IPS-15b (cell line): Measurements from ENCODE around the gene POU6F2.

Source experiments
- H3K27me3 ChIP-seq: one replicate; pipeline ENCODE4 v1.6.1; 2013; ENCODE audit warnings: low read length; ENCODE audit not compliant: control insufficient read depth, insufficient read depth
- H3K36me3 ChIP-seq: one replicate; pipeline ENCODE4 v1.6.1; 2013; ENCODE audit warnings: low read length; ENCODE audit not compliant: control insufficient read depth, insufficient read depth
- H3K4me1 ChIP-seq: one replicate; pipeline ENCODE4 v1.6.1; 2013; ENCODE audit warnings: mild to moderate bottlenecking, low read length; ENCODE audit not compliant: control insufficient read depth, insufficient read depth
- H3K4me3 ChIP-seq: one replicate; pipeline ENCODE4 v1.5.1; 2013; ENCODE audit warnings: low read depth, low read length
- H3K9ac ChIP-seq: one replicate; pipeline ENCODE4 v1.6.1; 2013; ENCODE audit warnings: low read depth, mild to moderate bottlenecking, low read length
- H3K9me3 ChIP-seq: one replicate; pipeline ENCODE4 v1.6.1; 2013; ENCODE audit warnings: mild to moderate bottlenecking, low read length; ENCODE audit not compliant: control insufficient read depth, insufficient read depth

POU6F2 gene

DNA sequence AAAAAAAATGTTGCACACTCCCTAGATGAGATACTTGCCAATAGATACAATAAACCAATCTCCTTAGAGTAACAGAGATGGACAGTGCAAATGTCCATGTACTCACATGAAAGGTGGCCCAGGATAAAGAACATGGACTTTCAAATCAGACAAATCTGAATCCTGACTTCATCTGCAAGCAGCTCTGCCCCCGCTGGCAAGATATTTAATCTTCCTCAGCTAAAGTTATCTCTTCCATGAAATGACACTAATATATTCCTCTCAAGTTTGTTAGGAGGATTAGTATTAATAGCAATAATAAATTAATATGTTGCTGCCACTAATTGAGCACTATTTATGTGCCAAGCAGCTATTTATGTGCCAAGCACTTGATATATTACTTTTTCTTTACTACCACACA, 439.9 kb downstream of the POU6F2 start:
- Histone ChIP-seq H3K27me3 (no peaks in the 10 kb centered on the region), H3K9ac (no peak overlapping the region), H3K4me1 (no peaks in the 10 kb centered on the region), H3K4me3 (no peak overlapping the region), H3K9me3 (no peaks in the 10 kb centered on the region), H3K36me3 (no peaks in the 10 kb centered on the region)

GRCh38 chr7:39421251-39421650, 443.5 kb downstream of the POU6F2 start:
- H3K27me3 ChIP-seq: no peaks in the 10 kb centered on the region
- H3K36me3 ChIP-seq: no peaks in the 10 kb centered on the region
- H3K9ac ChIP-seq: no peak overlapping the region
- no peak overlapping the region for H3K4me3 ChIP-seq
- H3K9me3 ChIP-seq: no peaks in the 10 kb centered on the region
- H3K4me1 ChIP-seq: no peaks in the 10 kb centered on the region

GRCh38 chr7:39421661-39422060, 444.0 kb downstream of the POU6F2 start:
- H3K36me3 ChIP-seq: no peaks in the 10 kb centered on the region
- no peak overlapping the region for H3K9ac ChIP-seq
- H3K27me3 ChIP-seq: no peaks in the 10 kb centered on the region
- no peaks in the 10 kb centered on the region for H3K4me1 ChIP-seq
- H3K4me3 ChIP-seq: no peak overlapping the region
- H3K9me3 ChIP-seq: no peaks in the 10 kb centered on the region

DNA sequence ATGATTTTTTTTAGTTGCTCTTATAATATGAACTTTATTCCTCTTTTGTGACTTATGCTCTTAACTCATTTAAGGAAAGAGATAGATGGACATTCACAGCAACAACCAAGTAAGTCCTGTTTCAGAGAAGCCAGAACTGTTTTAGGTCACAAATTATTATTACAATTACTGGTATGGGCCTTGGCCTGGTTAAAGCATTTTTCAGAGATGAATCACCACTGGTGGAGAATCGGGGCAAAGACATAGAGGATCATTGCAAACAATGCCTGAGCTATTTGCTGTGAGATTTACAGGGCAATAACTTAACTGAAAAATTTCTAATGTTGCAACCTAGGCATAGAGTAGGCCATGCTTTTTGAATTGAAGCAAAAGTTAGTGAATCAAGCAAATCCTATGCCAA, 450.5 kb downstream of the POU6F2 start:
- Histone ChIP-seq H3K36me3 (no peaks in the 10 kb centered on the region), H3K9me3 (no peaks in the 10 kb centered on the region), H3K27me3 (no peaks in the 10 kb centered on the region), H3K4me1 (peaks cover 2% of the 10 kb centered on the region), H3K9ac (no peak overlapping the region), H3K4me3 (no peak overlapping the region)

GRCh38 chr7:39429421-39429820, 451.7 kb downstream of the POU6F2 start:
- Histone ChIP-seq H3K9me3 (no peaks in the 10 kb centered on the region), H3K9ac (no peak overlapping the region), H3K4me1 (peaks cover 2% of the 10 kb centered on the region), H3K36me3 (no peaks in the 10 kb centered on the region), H3K4me3 (no peak overlapping the region), H3K27me3 (no peaks in the 10 kb centered on the region)

DNA sequence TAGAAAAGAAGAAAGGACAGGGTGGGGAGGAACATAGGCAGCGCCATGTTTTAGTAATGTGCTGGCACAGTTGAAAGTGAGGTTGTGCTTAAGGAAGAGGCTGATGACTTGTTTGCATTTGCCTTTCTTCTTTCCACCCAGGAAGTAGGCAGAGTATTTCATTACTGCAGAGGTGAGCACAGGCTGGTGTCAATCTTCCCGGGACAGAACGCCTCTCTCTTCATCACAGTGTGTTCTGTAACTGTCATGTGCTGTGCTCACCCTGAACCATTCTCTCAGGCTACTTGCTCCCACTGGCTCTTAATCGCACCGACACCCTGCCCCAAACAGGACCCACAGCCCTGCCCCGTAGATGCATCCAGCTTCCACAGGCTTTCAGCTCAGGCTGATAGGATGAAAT, 452.7 kb downstream of the POU6F2 start:
- H3K27me3 ChIP-seq: no peaks in the 10 kb centered on the region
- no peak overlapping the region for H3K4me3 ChIP-seq
- H3K4me1 ChIP-seq: peaks cover 2% of the 10 kb centered on the region
- H3K9ac ChIP-seq: no peak overlapping the region
- H3K9me3 ChIP-seq: no peaks in the 10 kb centered on the region
- H3K36me3 ChIP-seq: no peaks in the 10 kb centered on the region

DNA sequence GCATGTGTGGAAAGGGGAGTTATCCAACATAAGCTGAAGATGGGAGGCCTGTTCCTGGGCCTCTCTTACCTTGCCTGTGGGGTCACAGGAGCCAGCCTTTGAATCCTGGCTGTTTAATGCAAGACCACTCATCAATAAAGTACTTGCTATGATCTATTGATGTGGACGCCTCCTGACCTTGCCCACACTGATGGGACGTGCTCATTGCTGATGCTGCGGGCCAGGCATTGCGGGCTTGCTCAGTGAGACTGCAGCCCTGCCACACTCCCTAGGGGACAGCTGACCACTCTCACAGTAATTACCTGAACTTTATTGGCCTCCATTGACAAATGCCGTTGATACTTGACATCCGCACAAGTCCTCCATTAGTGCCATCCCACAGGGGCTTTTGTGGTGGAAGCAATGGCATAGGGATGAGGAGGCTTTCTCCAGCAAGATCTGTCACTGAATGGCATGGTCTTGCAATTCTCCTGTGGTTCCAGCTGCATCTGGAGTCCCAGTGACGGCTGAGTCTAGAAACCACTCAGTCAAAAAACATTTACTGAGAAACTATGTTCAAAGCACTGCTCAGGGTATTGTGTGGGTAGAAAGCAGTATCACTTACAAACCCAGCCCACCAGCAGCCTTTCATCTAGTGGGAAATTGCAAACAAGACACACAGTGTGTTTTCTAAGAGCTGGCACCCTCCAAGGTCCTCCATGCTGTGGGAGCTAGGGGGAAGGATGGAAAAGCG, 453.4 kb downstream of the POU6F2 start:
- Histone ChIP-seq H3K27me3 (no peaks in the 10 kb centered on the region), H3K9me3 (no peaks in the 10 kb centered on the region), H3K36me3 (no peaks in the 10 kb centered on the region), H3K4me1 (peaks cover 2% of the 10 kb centered on the region), H3K9ac (no peak overlapping the region), H3K4me3 (no peak overlapping the region)

- peaks cover 2% of the 10 kb centered on the region for H3K4me1 ChIP-seq
- no peak overlapping the region for H3K9ac ChIP-seq
- H3K4me3 ChIP-seq: no peak overlapping the region
- no peaks in the 10 kb centered on the region for H3K27me3 ChIP-seq
- H3K36me3 ChIP-seq: no peaks in the 10 kb centered on the region
- no peaks in the 10 kb centered on the region for H3K9me3 ChIP-seq
Measured at GRCh38 chr7:39432368-39432767, 454.7 kb downstream of the POU6F2 start.

DNA sequence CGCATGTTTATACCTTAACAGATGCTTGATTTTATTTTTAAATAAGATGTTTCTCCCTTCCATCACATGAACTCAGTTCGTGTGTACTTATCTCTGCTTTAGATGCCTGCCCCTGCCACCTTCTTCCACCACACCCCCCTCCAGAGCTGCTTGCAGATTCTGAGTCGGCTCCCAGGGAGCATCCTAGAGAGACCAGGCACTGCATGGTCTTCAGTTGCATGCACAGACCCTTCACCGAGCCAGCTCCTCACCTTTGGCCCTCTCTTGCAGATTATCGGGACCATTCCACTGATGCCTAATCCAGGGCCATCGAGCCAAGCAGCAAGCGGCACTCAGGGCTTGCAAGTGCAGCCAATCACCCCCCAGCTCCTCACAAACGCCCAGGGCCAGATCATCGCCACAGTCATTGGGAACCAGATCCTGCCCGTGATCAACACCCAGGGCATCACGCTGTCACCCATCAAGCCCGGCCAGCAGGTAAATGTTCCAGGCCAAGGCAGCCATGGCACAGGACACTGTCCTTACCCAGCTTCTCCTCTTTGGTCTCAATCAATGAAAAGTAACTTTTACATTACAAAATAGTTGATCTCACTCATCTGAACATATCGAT, 455.2 kb downstream of the POU6F2 start:
- H3K4me3 ChIP-seq: no peak overlapping the region

DNA sequence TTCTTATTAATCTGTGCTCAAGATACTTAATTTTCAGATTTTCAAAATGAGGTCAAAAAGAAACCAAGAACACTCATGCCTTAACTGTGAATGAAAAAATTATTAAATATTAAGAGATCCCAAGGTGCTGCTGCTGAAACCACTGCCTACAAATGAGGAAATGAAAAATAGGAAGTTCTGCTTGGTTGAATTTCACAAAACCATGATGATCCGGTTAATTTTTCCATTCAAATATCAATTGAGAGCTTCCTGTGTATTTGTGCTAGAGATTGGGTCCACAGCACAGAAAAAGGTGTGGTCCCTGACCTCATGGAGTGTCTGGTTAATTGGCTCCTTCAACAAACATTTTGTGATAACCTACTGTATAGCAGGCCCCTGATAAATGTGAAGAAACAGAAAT, 455.8 kb downstream of the POU6F2 start:
- Histone ChIP-seq H3K9me3 (no peaks in the 10 kb centered on the region), H3K36me3 (no peaks in the 10 kb centered on the region), H3K4me1 (peaks cover 2% of the 10 kb centered on the region)

More for the DNA sequence above, 455.2 kb downstream of the POU6F2 start:
- Histone ChIP-seq H3K9me3 (no peaks in the 10 kb centered on the region), H3K9ac (no peak overlapping the region), H3K4me1 (peaks cover 2% of the 10 kb centered on the region), H3K27me3 (no peaks in the 10 kb centered on the region), H3K36me3 (no peaks in the 10 kb centered on the region)

DNA sequence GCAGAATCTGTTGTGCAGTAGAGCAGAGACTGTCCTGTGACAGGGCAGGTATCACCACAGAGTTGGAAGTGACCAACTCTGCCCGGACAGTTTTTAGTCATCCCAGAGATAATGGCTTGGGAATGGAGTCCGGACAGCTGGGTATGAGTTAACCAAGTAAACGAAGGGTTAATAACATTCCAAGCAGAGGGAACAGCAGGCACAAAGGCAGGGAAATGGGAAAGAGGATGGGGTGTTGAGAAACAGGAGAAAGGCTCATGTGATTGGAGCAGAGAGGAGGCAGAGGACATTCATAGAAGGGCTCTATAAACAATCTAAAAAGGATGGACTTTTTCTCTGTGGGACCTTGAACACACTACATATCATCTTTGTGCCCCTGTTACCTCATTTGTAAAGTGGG, 456.3 kb downstream of the POU6F2 start:
- no peaks in the 10 kb centered on the region for H3K9me3 ChIP-seq
- no peaks in the 10 kb centered on the region for H3K27me3 ChIP-seq
- H3K36me3 ChIP-seq: no peaks in the 10 kb centered on the region
- H3K4me3 ChIP-seq: no peak overlapping the region
- H3K9ac ChIP-seq: no peak overlapping the region
- peaks cover 2% of the 10 kb centered on the region for H3K4me1 ChIP-seq

More for the DNA sequence above, 455.8 kb downstream of the POU6F2 start:
- Histone ChIP-seq H3K4me3 (no peak overlapping the region), H3K9ac (no peak overlapping the region), H3K27me3 (no peaks in the 10 kb centered on the region)

DNA sequence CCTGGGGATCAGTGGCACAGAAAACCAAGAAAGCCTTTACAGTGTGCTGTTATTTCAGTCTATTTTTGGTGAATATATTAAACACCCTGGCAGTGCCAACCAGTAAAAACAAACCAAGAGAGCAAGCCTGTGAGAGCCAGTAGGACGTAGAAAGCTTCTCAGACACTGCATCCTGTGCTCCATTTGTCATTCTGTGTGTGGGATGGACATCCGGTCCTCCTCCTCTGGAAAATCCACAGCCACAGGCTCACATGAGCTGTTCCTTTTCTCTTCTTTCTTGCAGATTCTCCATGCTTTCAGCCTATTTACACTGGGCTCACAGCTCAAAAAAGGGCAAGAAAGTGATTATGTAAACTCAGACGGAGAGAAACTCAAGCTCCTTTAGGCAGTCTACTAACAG, 468.8 kb downstream of the POU6F2 start:
- H3K36me3 ChIP-seq: no peaks in the 10 kb centered on the region
- no peaks in the 10 kb centered on the region for H3K4me1 ChIP-seq
- no peak overlapping the region for H3K4me3 ChIP-seq
- no peak overlapping the region for H3K9ac ChIP-seq
- H3K27me3 ChIP-seq: peaks cover 3% of the 10 kb centered on the region
- H3K9me3 ChIP-seq: no peaks in the 10 kb centered on the region
